ENCODE measurements around the gene CD274.
A peak's percentile ranks its signal among the peaks of the same experiment; 100 is the strongest.

The CD274 gene

DNA sequence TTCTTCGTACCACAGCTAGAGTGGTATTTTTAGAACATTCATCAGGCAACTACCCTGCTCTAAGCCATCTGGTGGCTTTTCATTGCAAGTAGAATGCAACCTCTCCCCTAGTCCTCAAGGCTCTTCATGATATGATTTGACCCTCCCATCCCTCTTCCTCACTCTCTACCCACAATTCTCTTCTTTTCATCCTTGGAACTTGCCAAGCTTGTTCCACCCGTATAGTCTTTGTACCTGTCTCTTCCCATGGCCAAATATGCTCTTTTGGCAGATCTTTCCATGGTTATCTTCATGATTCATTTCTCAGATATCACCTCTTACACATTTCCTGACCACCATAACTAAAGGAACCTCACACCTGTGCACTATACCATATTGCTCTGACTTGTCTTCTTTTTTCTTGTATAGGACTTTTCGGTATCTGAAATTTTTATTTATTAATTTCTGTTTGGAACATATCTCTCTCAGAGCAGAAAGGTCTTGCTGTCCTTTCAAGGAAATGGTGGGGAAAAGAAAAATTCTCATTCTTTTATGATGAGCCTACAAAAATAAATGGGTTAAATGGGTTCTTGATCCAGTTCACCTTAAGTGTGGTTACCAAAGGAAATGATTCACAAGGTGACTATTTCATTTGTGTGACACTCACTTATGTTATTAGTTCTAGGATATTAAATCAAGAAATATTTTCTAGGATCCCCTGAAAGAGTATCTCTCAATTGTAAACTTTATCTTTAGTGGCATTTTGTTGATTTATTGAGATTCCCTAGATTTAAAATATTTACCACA lies 3.7 kb upstream of the CD274 start:
- no peaks in the 10 kb centered on the region for H4K20me1 ChIP-seq (ENCODE audit: insufficient read depth, low read length, poor library complexity, severe bottlenecking)
- H3K79me2 ChIP-seq (ENCODE audit: insufficient read depth, low read length) = no peaks in the 10 kb centered on the region
- peaks cover 29% of the 10 kb centered on the region for H3K4me1 ChIP-seq (ENCODE audit: insufficient read depth, low read length, poor library complexity, severe bottlenecking)
- no peak overlapping the region for H3K4me3 ChIP-seq (ENCODE audit: low read length, poor library complexity, severe bottlenecking)
- H3K4me2 ChIP-seq (ENCODE audit: low read depth, low read length, poor library complexity, severe bottlenecking) = no peak overlapping the region
- no peak overlapping the region for H3K9ac ChIP-seq (ENCODE audit: low read depth, low read length, poor library complexity, severe bottlenecking)
- H3K36me3 ChIP-seq (ENCODE audit: insufficient read depth, low read length) = no peaks in the 10 kb centered on the region
- no peaks in the 10 kb centered on the region for H3F3A ChIP-seq (ENCODE audit: low read depth)
- no peaks in the 10 kb centered on the region for H3K9me2 ChIP-seq (replicated peaks; ENCODE audit: low read depth, low read length)
- no peaks in the 10 kb centered on the region for H3K9me3 ChIP-seq (ENCODE audit: insufficient read depth, low read depth, low read length)
- TF ChIP-seq, protein P1, sequence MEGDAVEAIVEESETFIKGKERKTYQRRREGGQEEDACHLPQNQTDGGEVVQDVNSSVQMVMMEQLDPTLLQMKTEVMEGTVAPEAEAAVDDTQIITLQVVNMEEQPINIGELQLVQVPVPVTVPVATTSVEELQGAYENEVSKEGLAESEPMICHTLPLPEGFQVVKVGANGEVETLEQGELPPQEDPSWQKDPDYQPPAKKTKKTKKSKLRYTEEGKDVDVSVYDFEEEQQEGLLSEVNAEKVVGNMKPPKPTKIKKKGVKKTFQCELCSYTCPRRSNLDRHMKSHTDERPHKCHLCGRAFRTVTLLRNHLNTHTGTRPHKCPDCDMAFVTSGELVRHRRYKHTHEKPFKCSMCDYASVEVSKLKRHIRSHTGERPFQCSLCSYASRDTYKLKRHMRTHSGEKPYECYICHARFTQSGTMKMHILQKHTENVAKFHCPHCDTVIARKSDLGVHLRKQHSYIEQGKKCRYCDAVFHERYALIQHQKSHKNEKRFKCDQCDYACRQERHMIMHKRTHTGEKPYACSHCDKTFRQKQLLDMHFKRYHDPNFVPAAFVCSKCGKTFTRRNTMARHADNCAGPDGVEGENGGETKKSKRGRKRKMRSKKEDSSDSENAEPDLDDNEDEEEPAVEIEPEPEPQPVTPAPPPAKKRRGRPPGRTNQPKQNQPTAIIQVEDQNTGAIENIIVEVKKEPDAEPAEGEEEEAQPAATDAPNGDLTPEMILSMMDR (conservative IDR thresholded peaks at IDR 0.05; ENCODE audit: low read length) = no peak
- TF ChIP-seq EZH2phosphoT487 (IDR thresholded peaks at IDR 0.05; ENCODE audit: borderline replicate concordance) = no peak
- no peak overlapping the region for H2AFZ ChIP-seq (ENCODE audit: low read length)
- H3K27me3 ChIP-seq (ENCODE audit: insufficient read depth, low read length, poor library complexity, severe bottlenecking) = no peaks in the 10 kb centered on the region

GRCh38 chr9:5447337-5447736 lies 3.0 kb upstream of the CD274 start:
- H3K79me2 ChIP-seq (ENCODE audit: insufficient read depth, low read length) = no peaks in the 10 kb centered on the region
- H3K4me3 ChIP-seq (ENCODE audit: low read length, poor library complexity, severe bottlenecking) = no peak overlapping the region
- no peaks in the 10 kb centered on the region for H4K20me1 ChIP-seq (ENCODE audit: insufficient read depth, low read length, poor library complexity, severe bottlenecking)
- H3K9ac ChIP-seq (ENCODE audit: low read depth, low read length, poor library complexity, severe bottlenecking) = no peak overlapping the region
- H3K27me3 ChIP-seq (ENCODE audit: insufficient read depth, low read length, poor library complexity, severe bottlenecking) = no peaks in the 10 kb centered on the region
- no peak for TF ChIP-seq EZH2phosphoT487 (IDR thresholded peaks at IDR 0.05; ENCODE audit: borderline replicate concordance)
- TF ChIP-seq, protein P1 (conservative IDR thresholded peaks at IDR 0.05; ENCODE audit: low read length) = no peak
- H3K9me3 ChIP-seq (ENCODE audit: insufficient read depth, low read depth, low read length) = no peaks in the 10 kb centered on the region
- H3K4me2 ChIP-seq (ENCODE audit: low read depth, low read length, poor library complexity, severe bottlenecking) = no peak overlapping the region
- peaks cover 29% of the 10 kb centered on the region for H3K4me1 ChIP-seq (ENCODE audit: insufficient read depth, low read length, poor library complexity, severe bottlenecking)
- no peaks in the 10 kb centered on the region for H3K36me3 ChIP-seq (ENCODE audit: insufficient read depth, low read length)
- no peak overlapping the region for H2AFZ ChIP-seq (ENCODE audit: low read length)
- H3K9me2 ChIP-seq (replicated peaks; ENCODE audit: low read depth, low read length) = no peaks in the 10 kb centered on the region
- no peaks in the 10 kb centered on the region for H3F3A ChIP-seq (ENCODE audit: low read depth)

- H3K9ac ChIP-seq (ENCODE audit: low read depth, low read length, poor library complexity, severe bottlenecking) = no peak overlapping the region
- H3F3A ChIP-seq (ENCODE audit: low read depth) = no peaks in the 10 kb centered on the region
- no peaks in the 10 kb centered on the region for H3K9me2 ChIP-seq (replicated peaks; ENCODE audit: low read depth, low read length)
- H3K4me1 ChIP-seq (ENCODE audit: insufficient read depth, low read length, poor library complexity, severe bottlenecking) = peaks cover 29% of the 10 kb centered on the region
- no peaks in the 10 kb centered on the region for H3K36me3 ChIP-seq (ENCODE audit: insufficient read depth, low read length)
- H3K4me2 ChIP-seq (ENCODE audit: low read depth, low read length, poor library complexity, severe bottlenecking) = no peak overlapping the region
- H2AFZ ChIP-seq (ENCODE audit: low read length) = peak overlapping the region; percentile 14; the same call in 1 of the 2 replicates
- no peaks in the 10 kb centered on the region for H3K79me2 ChIP-seq (ENCODE audit: insufficient read depth, low read length)
- no peaks in the 10 kb centered on the region for H3K9me3 ChIP-seq (ENCODE audit: insufficient read depth, low read depth, low read length)
- no peak overlapping the region for H3K4me3 ChIP-seq (ENCODE audit: low read length, poor library complexity, severe bottlenecking)
- H4K20me1 ChIP-seq (ENCODE audit: insufficient read depth, low read length, poor library complexity, severe bottlenecking) = no peaks in the 10 kb centered on the region
- TF ChIP-seq EZH2phosphoT487 (IDR thresholded peaks at IDR 0.05; ENCODE audit: borderline replicate concordance) = no peak
- TF ChIP-seq, protein P1 (conservative IDR thresholded peaks at IDR 0.05; ENCODE audit: low read length) = no peak
- H3K27me3 ChIP-seq (ENCODE audit: insufficient read depth, low read length, poor library complexity, severe bottlenecking) = no peaks in the 10 kb centered on the region
Measured at GRCh38 chr9:5448016-5448415, 2.3 kb upstream of the CD274 start.
